NOMO-1 treated with DMSO at 0.1 percent for 48 hours (cell line): ENCODE results near the gene TESK1.

Source experiments
- DNase-seq: peaks from one replicate; lab custom pipeline; 2025; ENCODE audit not compliant: unreplicated experiment; lab: John Stamatoyannopoulos, UW

The TESK1 gene

DNA sequence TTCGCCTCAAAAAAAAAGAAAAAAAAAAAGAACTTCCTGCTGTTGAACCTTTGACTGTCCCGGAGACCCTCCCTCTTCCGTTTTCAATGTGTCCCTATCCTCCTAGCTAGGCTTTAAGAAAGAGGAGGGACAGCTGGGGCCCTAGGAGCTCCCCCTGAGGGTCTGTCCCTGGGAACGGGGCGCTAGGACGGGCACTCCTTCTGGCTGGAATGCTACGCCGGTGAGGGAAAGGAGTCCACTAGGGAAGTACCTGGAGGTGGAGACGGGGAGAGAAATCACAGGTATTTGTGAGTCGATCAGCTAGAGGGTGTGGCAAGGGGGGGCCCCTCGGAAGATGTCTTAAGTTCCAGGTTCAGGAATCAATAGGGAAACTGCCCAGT is 41.1 kb downstream of the TESK1 start:
- no peak for DNase-seq

DNA sequence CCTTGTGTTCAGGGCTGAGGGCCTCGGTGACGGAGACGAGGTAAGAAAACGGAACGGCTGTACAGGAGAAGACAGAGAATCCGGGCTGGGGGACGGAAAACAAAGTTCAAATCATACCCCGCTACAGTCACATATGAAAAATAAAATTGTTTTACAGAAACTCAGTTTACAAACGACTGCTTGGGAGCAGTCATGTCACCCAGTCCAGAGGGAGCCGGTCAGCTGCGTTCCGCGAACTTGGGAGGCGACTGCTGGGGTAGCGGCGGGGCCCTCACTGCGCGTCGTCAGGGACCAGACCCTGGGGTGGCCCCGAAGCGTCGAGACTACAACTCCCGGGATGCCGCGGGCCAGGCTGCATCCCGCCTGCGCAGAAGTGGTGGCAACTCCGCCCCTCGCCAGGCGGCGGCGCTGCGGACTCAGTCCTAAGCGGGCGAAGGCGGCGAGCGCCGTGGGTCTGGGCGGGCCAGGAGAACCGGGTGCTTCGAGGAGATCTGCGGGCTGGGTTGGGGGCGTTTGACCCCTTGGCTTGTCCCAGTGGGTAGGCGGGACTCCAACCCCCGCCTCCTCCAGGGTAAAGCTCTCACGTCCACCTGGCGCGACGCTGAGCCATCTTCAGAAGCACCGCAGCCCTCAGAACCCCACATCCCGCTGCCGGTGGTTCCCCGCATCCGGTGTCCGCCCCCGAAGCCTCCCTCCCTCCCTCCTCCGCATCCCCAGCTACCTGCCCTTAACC is 41.6 kb downstream of the TESK1 start:
- DNase-seq = peak; percentile 94

DNA sequence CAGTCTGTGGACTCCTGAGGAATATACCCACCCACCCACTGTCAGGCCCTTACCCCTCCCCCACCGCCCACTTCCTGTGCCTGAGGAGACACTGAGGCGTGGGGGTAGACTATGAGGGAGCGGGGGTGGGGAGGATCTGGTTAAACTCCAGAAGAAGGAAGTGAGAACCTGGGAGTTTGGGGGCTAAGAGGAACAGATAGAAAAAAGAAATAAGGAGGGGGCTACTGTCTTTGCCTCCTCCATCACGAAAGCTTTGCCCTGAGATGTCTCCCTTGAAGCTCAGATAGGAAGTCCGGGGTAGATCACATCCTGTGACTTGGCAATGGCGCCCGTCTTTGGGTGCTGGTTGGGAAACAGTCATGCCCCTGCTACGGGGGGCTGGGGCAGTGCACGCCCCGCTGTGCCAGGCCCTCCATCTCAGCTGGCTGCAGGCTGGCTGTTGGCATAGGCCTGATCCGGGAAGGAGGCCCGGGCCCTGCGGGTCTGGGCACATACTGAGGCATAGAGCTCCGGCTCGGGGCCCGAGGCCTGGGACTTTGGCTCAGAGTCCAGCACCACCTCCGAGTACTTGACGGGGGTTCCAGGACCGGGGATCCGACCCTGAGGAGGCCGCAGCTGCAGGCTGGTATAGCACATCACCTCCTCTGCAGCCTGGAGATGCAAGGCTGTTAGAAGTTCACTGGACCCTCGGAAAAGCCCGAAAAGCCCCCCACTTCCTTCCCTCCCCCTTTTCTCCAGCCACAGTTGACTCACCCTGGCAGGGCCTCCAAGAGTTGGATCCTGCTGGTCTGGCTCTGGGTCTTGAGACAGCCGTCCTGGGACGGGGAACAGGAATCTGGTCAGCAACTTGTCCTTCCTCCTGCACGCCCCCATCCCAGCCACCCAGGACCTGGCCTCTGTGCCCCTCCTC is 44.6 kb downstream of the TESK1 start:
- peak; percentile 38 for DNase-seq

DNA sequence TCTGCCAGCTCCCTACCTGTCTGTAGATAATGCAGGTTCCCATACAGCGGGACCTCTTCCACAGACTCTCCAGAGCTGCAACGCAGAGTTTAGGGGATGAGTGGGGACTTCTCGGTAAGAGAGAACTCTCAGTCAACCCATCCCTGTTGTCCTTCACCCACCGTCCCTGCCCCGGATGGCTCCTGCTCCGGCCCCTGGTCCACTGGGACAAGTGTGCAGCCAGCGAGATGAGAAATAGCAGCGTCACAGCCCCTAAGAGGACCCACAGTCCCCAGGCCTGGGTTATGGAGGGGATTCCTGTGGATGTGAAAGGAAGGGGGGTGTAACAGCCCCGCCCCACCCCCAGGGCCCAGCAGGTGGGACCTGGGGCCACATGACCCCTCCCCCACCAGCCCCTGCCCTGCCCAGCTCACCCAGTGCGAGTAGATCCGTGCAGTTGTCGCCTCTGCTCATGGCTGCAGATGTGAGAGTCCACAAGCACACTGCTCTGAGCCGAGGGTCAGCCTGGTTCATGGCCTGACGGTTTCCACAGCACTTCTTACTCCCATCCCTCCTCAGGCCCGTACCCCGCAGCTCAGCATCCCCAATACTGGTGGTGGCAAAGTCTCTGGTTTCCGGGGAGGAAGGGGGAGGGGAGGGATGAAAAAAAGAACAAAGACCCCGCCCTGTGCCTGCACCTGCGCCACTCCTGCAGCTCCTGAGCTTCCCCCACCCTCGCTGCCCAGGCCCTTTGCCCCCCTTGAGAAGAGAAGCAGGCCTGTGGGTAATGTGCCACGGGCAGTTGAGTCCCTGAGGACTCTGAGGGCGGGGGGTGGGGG is 45.5 kb downstream of the TESK1 start, which contains the start of gene SIT1:
Gene SIT1, minus strand, starts transcription at position 591 of the 818 bp plus-strand sequence. Its CDS starts 78 bp downstream, at position 513.
- no peak for DNase-seq

DNA sequence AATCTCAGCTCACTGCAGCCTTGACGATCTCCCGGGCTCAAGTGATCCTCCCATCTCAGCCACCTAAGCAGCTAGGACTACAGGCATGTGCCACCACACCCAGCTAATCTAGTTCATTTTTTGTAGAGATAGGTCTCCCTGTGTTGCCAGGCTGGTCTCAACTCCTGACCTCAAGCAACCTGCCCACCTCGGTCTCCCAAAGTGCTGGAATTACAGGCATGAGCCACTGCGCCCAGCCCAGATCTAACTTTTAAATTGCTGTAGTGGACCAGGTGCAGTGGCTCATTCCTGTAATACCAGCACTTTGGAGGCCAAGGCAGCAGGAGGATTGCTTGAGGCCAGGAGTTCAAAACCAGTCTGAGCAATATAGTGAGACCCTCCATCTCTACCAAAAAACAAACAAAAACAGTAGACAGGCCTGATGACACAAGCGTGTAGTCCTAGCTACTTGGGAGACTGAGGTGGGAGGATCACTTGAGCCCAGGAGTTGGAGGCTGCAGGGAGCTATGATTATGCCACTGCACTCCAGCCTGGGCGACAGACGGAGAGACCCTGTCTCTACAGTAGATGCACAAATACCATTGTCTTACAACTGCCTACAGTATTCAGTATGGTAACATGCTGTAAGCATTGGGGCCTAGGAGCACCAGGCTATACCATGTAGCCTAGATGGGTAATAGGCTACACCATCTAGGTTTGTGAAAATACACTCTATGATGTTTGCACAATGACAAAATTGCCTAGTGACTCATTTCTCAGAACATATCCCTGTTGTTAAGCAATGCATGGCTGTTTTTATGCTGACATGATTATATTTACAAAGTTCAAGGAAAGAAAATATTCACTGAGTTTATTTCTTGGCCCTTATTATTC is 47.1 kb downstream of the TESK1 start:
- DNase-seq = peak; percentile 91

DNA sequence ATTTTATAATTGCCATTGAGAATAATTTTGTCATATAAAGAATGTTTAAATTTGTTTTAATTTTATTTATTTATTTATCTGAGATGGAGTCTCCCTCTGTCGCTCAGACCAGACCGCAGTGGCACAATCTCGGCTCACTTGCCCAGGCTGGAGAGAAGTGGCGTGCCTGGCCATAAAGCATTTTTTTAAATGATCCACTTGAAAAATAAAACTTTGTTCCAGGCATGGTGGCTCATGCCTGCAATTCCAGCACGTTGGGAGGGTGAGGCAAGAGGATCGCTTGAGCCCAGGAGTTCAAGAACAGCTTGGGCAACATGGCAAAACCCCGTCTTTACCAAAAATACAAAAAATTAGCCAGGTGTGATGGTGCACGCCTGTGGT is 47.8 kb downstream of the TESK1 start:
- peak; percentile 85 for DNase-seq

DNA sequence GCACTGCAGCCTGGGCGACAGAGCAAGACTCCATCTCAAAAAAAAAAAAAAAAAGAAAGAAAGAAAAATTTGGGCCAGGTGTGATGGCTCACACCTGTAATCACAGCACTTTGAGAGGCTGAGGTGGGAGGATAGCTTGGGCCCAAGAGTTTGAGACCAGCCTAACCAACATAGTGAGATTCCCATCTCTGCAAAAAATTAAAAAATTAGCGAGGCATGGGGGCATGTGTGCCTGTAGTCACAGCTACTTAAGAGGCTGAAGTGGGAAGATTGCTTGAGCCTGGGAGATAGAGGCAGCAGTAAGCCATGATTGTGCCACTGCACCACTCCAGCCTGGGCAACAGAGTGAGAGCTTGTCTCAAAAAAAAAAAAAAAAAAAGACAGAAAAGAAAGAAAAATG is 48.5 kb downstream of the TESK1 start:
- DNase-seq = no peak

DNA sequence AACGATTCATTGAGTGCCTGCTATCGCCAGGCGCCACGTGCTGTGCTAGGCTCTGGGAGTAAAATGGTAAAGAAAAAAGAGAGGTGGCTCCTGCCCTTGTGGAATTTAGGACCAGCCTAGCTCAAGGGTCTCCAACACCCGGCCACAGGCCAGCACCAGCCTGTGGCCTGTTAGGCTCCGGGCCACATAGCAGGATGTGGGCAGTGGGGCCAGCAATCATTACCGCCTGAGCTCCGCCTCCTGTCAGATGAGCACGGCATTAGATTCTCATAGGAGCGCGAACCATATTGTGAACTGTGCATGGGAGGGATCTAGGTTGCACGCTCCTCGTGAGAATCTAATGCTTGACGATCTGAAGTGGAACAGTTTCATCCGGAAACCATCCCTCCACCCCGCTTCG is 51.3 kb downstream of the TESK1 start:
- no peak for DNase-seq

DNA sequence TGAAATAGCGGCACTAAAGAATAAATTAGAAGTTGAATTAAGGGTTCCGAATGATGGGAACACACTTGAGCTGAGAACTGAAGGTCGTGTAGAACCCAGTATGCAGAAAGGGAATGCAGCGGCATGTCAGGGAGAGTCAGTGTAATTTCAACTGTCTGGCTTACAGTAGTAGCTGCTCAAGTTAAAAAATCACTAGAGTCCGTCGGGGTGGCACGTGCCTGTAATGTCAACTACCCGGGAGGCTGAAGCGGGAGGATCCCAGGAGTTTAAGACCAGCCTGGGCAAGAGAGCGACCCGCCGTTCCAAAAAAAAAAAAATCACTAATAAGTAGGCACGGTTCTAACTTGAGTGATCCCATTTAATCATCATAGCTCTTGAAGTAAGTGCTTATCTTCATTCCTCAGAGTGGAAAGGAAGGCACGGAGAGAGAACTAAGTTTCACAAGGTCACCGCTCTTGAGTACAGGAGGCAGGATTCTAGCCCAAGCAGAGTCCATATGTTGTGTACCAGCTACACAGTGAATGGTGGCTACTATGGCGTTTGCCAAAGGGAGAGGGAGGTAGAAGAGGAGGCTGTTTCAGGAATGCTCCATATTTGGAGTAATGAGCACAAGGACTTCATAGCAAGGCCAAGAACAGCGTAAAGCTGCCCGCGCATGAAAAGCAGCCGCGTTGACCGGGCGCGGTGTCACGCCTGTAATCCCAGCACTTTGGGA is 51.9 kb downstream of the TESK1 start:
- no peak for DNase-seq

DNA sequence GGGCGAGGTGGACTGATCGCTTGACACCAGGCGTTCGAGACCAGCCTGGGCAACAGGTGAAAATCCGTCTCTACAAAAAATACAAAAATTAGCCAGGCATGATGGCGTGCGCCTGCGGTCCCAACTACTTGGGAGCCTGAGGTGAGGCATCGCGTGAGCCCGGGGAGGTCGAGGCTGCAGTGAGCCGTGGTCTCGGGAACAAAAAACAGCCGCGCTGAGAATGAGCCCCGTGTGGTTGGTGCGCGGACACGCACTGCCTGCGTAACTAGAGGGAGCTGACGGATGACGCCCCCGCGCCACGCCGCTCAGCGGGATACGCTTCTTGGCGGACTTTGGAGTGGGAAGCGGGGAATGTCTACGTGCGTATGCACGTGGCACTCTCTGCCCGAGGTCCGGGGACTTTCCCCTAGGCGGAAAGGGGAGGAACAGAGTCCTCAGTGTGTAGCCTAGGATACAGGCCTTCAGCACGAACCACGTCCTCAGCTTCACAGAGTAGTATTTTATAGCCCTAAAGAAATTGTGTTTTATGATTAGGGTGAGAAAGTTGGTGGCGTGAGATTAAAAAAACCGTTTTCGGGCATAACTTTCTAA is 52.6 kb downstream of the TESK1 start, which contains the start of gene RMRP:
Gene RMRP, minus strand, starts transcription at position 474 of the 591 bp plus-strand sequence.
- peak; percentile 100 for DNase-seq

DNA sequence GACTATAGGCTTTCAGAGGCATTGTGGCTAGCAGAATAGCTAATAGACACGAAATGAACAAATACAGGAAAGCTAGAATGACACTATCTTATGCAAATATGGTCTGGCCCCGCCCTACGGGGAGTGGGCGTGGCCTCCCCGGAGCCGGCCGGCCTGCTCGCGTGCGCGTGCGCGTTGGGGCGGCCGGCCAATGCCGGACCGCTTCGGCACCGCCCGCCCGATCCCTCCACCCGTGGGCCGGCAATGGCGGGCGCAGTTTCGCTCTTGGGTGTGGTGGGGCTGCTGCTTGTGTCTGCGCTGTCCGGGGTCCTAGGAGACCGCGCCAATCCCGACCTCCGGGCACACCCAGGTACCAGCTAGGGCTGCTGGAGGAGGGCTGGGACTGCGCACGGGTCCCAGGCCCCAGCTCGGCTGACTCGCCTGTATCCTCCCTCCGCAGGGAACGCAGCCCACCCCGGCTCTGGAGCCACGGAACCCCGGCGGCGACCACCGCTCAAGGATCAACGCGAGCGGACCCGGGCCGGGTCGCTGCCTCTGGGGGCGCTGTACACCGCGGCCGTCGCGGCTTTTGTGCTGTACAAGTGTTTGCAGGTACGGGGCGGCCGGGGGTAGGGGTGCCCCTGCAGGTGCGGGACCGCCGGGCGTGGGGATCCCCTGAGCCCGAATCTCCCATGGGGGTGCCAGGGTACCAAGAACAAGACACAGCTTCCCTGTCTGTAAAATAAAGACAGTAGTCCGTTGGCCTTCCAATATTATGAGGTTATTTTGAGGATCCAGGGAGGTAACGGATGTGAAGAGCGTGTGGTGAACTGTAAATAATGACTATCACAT is 53.3 kb downstream of the TESK1 start, which contains the start of gene CCDC107:
Gene CCDC107, plus strand, starts transcription at position 156 of the 831 bp plus-strand sequence. Its CDS starts 88 bp downstream, at position 244.
- DNase-seq = peak; percentile 86

DNA sequence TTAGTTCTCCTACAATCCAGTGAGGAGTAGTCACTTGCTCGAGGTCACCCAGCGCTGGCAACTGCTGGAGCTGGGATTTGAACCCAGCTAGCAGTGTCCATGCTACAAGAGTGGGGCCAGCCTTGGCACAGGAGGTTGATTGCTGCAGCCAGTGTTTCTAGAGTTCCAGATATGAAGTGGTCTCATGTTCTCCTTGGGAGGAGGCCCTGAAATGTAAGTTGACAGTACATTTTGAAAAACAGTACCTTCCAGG is 53.8 kb downstream of the TESK1 start:
- peak; percentile 56 for DNase-seq

DNA sequence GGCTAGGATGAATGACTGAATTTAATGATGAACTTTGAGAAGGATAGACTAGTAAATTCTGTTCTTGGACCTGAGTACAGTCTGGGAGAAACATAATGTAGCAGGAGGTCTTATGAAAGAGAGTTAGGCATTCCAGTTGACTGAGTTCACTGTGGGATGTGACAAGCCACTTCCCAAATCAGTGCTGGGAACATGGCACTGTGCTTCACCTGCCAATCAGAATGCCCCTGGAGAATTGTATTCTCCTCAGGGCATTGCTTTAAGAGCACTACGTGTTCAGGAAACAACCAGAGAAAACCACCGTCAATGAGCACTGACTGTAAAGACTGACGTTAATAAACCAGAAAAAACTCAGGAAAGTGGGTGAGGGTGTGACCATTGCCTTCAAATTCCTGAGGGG is 54.3 kb downstream of the TESK1 start:
- DNase-seq = no peak
